Liver (tissue), 9 donors: ENCODE data around the gene PHETA1. TPM values are rescaled to one million over a fixed set of nuclear protein-coding genes. Genes with fewer than 3 reads are reported as not detected.

Experiments
- DNase-seq: peaks from one replicate; pipeline ENCODE4 v3.0.0-alpha.2; 2017; ENCODE audit warnings: low spot score
- H3K27ac ChIP-seq, 2 donors: one replicate each; pipeline ENCODE4 v1.7.0; 2013; ENCODE audit warnings: inconsistent platforms in 2 of 2, low read length in 2 of 2, control low read depth in 1 of 2, low read depth in 1 of 2, mild to moderate bottlenecking in 1 of 2
- H3K27me3 ChIP-seq, 4 donors: one replicate each; pipeline versions ENCODE4 v1.6.1 to v1.7.0; 2013; ENCODE audit warnings: low read length in 3 of 4, inconsistent platforms in 1 of 4, mild to moderate bottlenecking in 1 of 4, moderate library complexity in 1 of 4; ENCODE audit not compliant: control insufficient read depth in 4 of 4, insufficient read depth in 4 of 4
- H3K36me3 ChIP-seq, 4 donors: one replicate each; pipeline versions ENCODE4 v1.6.1 to v1.7.0; 2013; ENCODE audit warnings: low read length in 3 of 4, mild to moderate bottlenecking in 3 of 4, low read depth in 1 of 4, moderate library complexity in 1 of 4; ENCODE audit not compliant: control insufficient read depth in 4 of 4, insufficient read depth in 3 of 4
- H3K4me1 ChIP-seq, 4 donors: one replicate each; pipeline versions ENCODE4 v1.6.1 to v1.7.0; 2013; ENCODE audit warnings: low read length in 3 of 4, mild to moderate bottlenecking in 3 of 4, moderate library complexity in 1 of 4; ENCODE audit not compliant: control insufficient read depth in 4 of 4, insufficient read depth in 4 of 4
- H3K4me3 ChIP-seq, 3 donors: one replicate each; pipeline versions ENCODE4 v1.6.1 to v1.7.0; 2013; ENCODE audit warnings: low read length in 3 of 3, control low read depth in 1 of 3, low read depth in 1 of 3, mild to moderate bottlenecking in 1 of 3
- H3K9ac ChIP-seq, 2 donors: one replicate each; pipeline ENCODE4 v1.7.0; 2013; ENCODE audit warnings: low read length in 2 of 2, mild to moderate bottlenecking in 2 of 2, moderate library complexity in 2 of 2, control low read depth in 1 of 2, low read depth in 1 of 2
- H3K9me3 ChIP-seq, 4 donors: one replicate each; pipeline versions ENCODE4 v1.6.1 to v1.7.0; 2013; ENCODE audit warnings: low read length in 3 of 4; ENCODE audit not compliant: control insufficient read depth in 4 of 4
- ATF3 ChIP-seq: IDR thresholded peaks from 2 replicates; pipeline ENCODE4 v1.6.1; 2016; ENCODE audit warnings: antibody characterized with exemption
- CTCF ChIP-seq: fragments of 150-350 bp; IDR thresholded peaks from 2 replicates; pipeline ENCODE4 v1.5.1; 2017; ENCODE audit warnings: improper control_type of control experiment, low read depth, low read length; ENCODE audit not compliant: missing input control
- EGR1 ChIP-seq, 2 donors: IDR thresholded peaks; 2 replicates each; pipeline ENCODE4 v1.6.1; 2016 to 2018; ENCODE audit warnings: antibody characterized with exemption in 2 of 2, low read depth in 2 of 2
- FOXA1 ChIP-seq: IDR thresholded peaks from 2 replicates; pipeline ENCODE4 v1.6.1; 2016; ENCODE audit warnings: antibody characterized with exemption
- FOXA2 ChIP-seq: IDR thresholded peaks from 2 replicates; pipeline ENCODE4 v1.6.1; 2016; ENCODE audit warnings: antibody characterized with exemption
- GABPA ChIP-seq, 2 donors: IDR thresholded peaks in 1 of 2; conservative IDR thresholded peaks in 1 of 2; 2 replicates each; pipeline ENCODE4 v1.6.1; 2016; ENCODE audit warnings: antibody characterized with exemption in 2 of 2, mild to moderate bottlenecking in 1 of 2, moderate library complexity in 1 of 2
- HNF4A ChIP-seq, 2 donors: conservative IDR thresholded peaks; 2 replicates each; pipeline ENCODE4 v1.6.1; 2016; ENCODE audit warnings: antibody characterized with exemption in 2 of 2, mild to moderate bottlenecking in 2 of 2
- HNF4G ChIP-seq: IDR thresholded peaks from 2 replicates; pipeline ENCODE4 v1.6.1; 2016; ENCODE audit warnings: antibody characterized with exemption
- JUND ChIP-seq, 2 donors: IDR thresholded peaks; 2 replicates each; pipeline ENCODE4 v1.6.1; 2016; ENCODE audit warnings: antibody characterized with exemption in 2 of 2
- MAX ChIP-seq: IDR thresholded peaks from 2 replicates; pipeline ENCODE4 v1.6.1; 2016; ENCODE audit warnings: antibody characterized with exemption
- NR2F2 ChIP-seq: IDR thresholded peaks from 2 replicates; pipeline ENCODE4 v1.6.1; 2016; ENCODE audit warnings: antibody characterized with exemption
- RAD21 ChIP-seq, 2 donors: IDR thresholded peaks; 2 replicates each; pipeline ENCODE4 v1.6.1; 2016; ENCODE audit warnings: antibody characterized with exemption in 2 of 2, mild to moderate bottlenecking in 2 of 2
- REST ChIP-seq: IDR thresholded peaks from 2 replicates; pipeline ENCODE4 v1.6.1; 2016; ENCODE audit warnings: antibody characterized with exemption, mild to moderate bottlenecking
- RXRA ChIP-seq, 2 donors: IDR thresholded peaks; 2 replicates each; pipeline ENCODE4 v1.6.1; 2017 to 2018; ENCODE audit warnings: antibody characterized with exemption in 2 of 2, mild to moderate bottlenecking in 1 of 2
- SP1 ChIP-seq: IDR thresholded peaks from 2 replicates; pipeline ENCODE4 v1.6.1; 2018; ENCODE audit warnings: antibody characterized with exemption, mild to moderate bottlenecking
- TAF1 ChIP-seq: conservative IDR thresholded peaks from 2 replicates; pipeline ENCODE4 v1.6.1; 2016; ENCODE audit warnings: antibody characterized with exemption, mild to moderate bottlenecking
- YY1 ChIP-seq: IDR thresholded peaks from 2 replicates; pipeline ENCODE4 v1.6.1; 2016; ENCODE audit warnings: antibody characterized with exemption, mild to moderate bottlenecking
- ZBTB33 ChIP-seq: IDR thresholded peaks from 2 replicates; pipeline ENCODE4 v1.6.1; 2016; ENCODE audit warnings: antibody characterized with exemption
- WGBS: extraction: QIAGEN DNeasy Blood & Tissue Kit; methylation state at CpG from one replicate; pipeline ENCODE4 v1.1.7; 2013; 5-methylcytosine and 5-hydroxymethylcytosine counted together
- polyA plus RNA-seq, 2 donors: library from polyadenylated mRNA; stranded (reverse) in 1 of 2; unstranded in 1 of 2; fragments of 200-250 nt in 1 of 2; fragments of >200 nt in 1 of 2; fragmentation: Nextera tagmentation in 1 of 2; extraction: Ambion mirVana in 1 of 2; gene quantifications; one replicate each; pipeline versions ENCODE4 v1.2.1 to v1.2.3, GENCODE V29; 2013 to 2015
- total RNA-seq, 2 donors: library from RNA; depleted of rRNA; stranded (reverse); fragments of >200 nt; gene quantifications; one replicate each; pipeline ENCODE4 v1.2.3, GENCODE V29; 2014
- donor health status: healthy.
- donor health status: healthy.
- donor health status: healthy.
- donor health status: healthy.
- donor health status: healthy.

Gene PHETA1
- total RNA-seq (1 to 10 TPM; 2.4 to 5.7 TPM), polyA plus RNA-seq (1 to 10 TPM; 2.5 to 5.4 TPM)

- no peaks in the 10 kb centered on the region for H3K27me3 ChIP-seq
- TF ChIP-seq ZBTB33, result no peak
- TF ChIP-seq CTCF, result no peak
- TF ChIP-seq SP1, result peak; percentile 77
- no peak for TF ChIP-seq JUND (IDR thresholded peaks at IDR 0.05)
- TF ChIP-seq TAF1, result no peak
- TF ChIP-seq FOXA2, result no peak
- peak in 1 of 2 donors; percentile 37 for TF ChIP-seq GABPA (IDR thresholded peaks at IDR 0.05 in 1 of 2, conservative IDR thresholded peaks at IDR 0.05 in 1 of 2)
- peak in 1 of 2 donors; percentile 11 for TF ChIP-seq RXRA (IDR thresholded peaks at IDR 0.05)
- TF ChIP-seq FOXA1, result no peak
- TF ChIP-seq MAX, result peak; percentile 74
- peak; percentile 32 to 40 for TF ChIP-seq HNF4A (conservative IDR thresholded peaks at IDR 0.05)
- TF ChIP-seq HNF4G, result peak; percentile 9
- peak; percentile 42 for TF ChIP-seq YY1
- TF ChIP-seq REST, result no peak
- TF ChIP-seq NR2F2, result no peak
- TF ChIP-seq ATF3, result no peak
- TF ChIP-seq RAD21 (IDR thresholded peaks at IDR 0.05), result peak in 1 of 2 donors; percentile 19
- peak; percentile 97 to 99 for TF ChIP-seq EGR1 (IDR thresholded peaks at IDR 0.05; ENCODE audit: low read depth in 2 of 2)
- peak within 1 kb of the TSS; percentile 56 to 77 for H3K9ac ChIP-seq
- peak; percentile 92 for DNase-seq
- peaks cover 13 to 37% (median 25%) of the 10 kb centered on the region in 4 donors for H3K4me1 ChIP-seq
- H3K4me3 ChIP-seq, result peak within 1 kb of the TSS; percentile 71 to 96 (median 86)
- H3K9me3 ChIP-seq, result no peaks in the 10 kb centered on the region
- peak within 1 kb of the TSS; percentile 65 to 88 for H3K27ac ChIP-seq
- H3K36me3 ChIP-seq, result no peaks in the 10 kb centered on the region
- 1% methylated on average over 72 of the region's 72 CpGs for WGBS
These were observed at the start of gene PHETA1 for GRCh38 chr12:111368788-111369495. Gene PHETA1 (minus strand): TSS chr12:111369095. CDS start chr12:111363427, 5,668 bp downstream.
